ENCODE data around the gene NKD1. TPM values are rescaled to one million over a fixed set of nuclear protein-coding genes. Genes with fewer than 3 reads are reported as not detected.

The NKD1 gene
- total RNA-seq, 1 donor from 2014 or later = 15.7 TPM

DNA sequence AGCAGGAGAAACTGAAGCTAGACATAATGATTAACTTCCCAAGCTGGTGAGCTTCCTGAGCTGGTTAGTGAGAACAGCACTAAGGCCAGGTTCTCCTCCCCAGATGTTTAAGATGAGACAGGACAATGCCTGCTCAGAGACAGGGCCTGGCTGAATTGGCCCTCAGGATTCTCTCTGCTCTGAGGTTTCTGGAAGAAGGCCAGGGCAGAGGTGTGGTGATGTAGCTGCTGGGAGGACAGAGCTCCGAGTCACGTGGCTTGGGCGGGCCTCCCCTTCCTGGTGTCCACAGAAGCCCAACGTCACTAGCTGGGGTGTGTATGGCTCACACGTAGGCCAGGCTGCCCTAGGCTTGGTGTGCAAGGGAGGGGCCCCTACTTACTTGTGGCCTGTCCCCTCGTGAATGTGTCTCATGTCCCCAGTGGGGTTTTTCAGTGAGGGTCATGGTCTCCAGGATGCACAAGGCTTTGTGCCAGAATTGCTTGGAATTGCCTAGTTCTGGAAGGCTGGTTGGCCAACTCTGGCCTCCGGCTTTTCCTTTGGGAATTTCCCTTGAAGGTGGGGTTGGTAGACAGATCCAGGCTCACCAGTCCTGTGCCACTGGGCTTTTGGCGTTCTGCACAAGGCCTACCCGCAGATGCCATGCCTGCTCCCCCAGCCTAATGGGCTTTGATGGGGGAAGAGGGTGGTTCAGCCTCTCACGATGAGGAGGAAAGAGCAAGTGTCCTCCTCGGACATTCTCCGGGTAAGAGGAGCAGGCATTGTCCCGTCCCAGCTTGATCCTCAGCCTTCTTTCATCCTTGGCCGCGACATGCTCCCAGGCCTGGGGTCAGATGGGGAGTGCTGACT lies 148.6 kb downstream of the NKD1 start:
- peak; percentile 60 for DNase-seq

GRCh38 chr16:50697421-50697715 lies 149.2 kb downstream of the NKD1 start:
- DNase-seq = no peak

- peak; percentile 72 for DNase-seq
These were observed 149.9 kb downstream of the NKD1 start for GRCh38 chr16:50697881-50698767.

Other genes starting within 250 kb of the NKD1 start
- 44.2 TPM for gene BRD7, start 179.4 kb upstream of the NKD1 start, total RNA-seq
- gene SNX20, start 132.9 kb downstream of the NKD1 start, total RNA-seq = 0.41 TPM
- gene NOD2, start 145.2 kb downstream of the NKD1 start, total RNA-seq = 2.5 TPM
- gene CYLD, start 193.7 kb downstream of the NKD1 start, total RNA-seq = 60.7 TPM